HG03025 (cell line): ENCODE data around the gene CYP24A1.

Experiments
- ATAC-seq: cut with Tn5 transposase; IDR thresholded peaks from one replicate; pipeline ENCODE4 v1.9.1; 2021; ENCODE audit warnings: mild to moderate bottlenecking, moderate library complexity; ENCODE audit not compliant: unreplicated experiment, low FRiP score

Gene CYP24A1

GRCh38 chr20:54204063-54204462 lies 30.3 kb upstream of the CYP24A1 start:
- ATAC-seq: no peak

GRCh38 chr20:54203281-54203680 lies 29.5 kb upstream of the CYP24A1 start:
- ATAC-seq: no peak

DNA sequence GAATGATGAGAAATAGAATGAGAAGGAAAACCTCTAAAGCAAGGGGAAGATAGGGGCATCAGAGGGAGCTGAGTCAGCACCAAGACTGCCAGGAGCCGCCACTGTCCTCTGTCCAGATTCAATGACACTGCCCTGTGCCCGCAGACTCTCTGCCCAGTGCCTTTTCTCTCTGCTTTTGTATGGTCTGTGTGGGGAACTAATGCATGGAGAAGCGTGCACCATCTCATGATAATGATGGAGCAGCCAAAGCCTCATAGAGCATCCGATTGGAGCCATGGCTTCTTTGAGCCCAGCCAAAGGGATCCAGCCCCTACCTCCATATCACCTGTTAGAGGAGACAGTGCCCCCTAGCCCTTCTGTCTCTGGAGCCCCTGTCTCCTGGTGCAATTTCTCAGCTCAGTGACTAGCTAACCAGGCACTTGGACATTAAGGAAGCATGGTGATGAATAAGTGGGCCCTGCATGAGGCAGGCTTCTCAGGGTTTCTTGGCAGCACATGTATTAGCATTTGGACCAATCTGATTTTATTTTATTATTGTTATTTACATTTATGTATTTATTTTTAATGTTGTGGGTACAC lies 27.6 kb upstream of the CYP24A1 start:
- ATAC-seq: no peak

- ATAC-seq: no peak
Measured at GRCh38 chr20:54200487-54201267, 26.9 kb upstream of the CYP24A1 start.

- ATAC-seq: no peak
Measured at GRCh38 chr20:54199721-54200176, 26.0 kb upstream of the CYP24A1 start.

DNA sequence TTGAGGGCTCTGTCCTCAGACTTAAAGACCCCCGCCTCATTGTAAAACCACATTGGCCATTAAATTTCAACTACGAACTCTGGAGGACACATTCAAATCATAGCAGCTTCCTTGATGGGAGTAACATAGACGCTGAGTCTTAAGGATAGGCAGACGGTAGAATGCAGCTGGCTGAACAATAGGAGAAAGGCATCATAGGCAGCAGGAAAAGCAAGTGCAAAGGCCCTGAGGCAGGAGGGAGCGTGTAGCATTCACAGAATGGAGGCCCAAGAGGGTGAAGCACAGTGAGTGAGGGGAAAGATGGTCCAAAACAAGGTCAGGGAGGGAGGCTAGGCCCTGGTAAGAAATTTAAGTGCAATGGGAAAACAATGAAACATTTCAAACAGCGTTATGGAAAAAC lies 25.5 kb upstream of the CYP24A1 start:
- ATAC-seq: no peak

GRCh38 chr20:54197621-54198604 lies 24.1 kb upstream of the CYP24A1 start:
- ATAC-seq: no peak

- ATAC-seq: no peak
Measured at GRCh38 chr20:54195483-54196472, 22.0 kb upstream of the CYP24A1 start.

DNA sequence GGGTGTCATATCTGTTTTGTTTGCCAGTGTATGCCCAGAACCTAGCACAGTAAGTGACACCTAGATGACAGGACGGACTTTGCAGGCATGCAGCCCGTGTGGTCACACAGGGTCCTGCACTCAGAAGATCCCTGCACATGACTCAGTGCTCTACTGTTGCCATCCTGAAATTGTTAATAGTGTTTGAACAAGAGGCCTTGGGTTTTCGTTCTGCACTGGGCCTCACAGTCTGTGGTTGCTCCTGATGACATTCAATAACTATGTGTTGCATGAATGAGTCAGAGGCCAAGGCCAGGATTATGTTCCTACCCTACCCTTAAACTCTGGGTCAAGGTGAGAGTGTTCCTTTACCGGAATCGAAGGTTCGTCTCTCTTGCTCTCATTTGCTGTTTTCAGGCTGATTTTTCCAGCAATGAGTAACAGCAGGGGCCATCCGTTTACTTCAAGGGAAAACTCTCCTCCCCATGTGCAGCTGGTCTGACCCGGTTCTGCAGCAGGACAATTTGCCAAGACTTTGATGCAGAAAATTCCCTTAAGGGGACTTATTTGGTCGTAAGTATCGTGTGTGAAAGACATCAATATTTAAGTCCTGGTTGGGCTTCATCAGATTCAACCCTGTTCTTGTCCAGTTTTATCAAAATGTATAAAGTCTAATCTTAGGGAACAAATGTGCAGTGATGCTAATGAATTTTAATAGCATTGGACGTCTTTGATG lies 21.1 kb upstream of the CYP24A1 start:
- ATAC-seq: no peak

DNA sequence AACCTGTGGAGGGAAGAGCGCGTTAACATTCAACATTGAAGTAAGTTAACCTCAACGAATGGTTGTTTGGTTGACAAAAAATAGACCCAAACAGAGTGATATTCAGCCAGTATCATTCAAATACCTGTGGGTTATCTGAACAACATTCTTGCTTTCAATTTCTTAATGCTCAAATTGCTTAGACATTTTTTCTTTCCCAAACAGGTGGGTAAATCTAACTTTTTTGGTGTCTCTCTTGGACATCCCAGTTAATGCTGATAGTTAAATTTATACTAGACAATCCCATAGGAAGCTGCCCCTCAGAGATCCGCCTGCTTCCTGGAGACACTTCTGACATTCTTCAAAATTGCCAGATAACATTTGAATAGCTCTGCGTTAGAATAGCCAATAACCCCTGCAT lies 20.0 kb upstream of the CYP24A1 start:
- ATAC-seq: no peak

DNA sequence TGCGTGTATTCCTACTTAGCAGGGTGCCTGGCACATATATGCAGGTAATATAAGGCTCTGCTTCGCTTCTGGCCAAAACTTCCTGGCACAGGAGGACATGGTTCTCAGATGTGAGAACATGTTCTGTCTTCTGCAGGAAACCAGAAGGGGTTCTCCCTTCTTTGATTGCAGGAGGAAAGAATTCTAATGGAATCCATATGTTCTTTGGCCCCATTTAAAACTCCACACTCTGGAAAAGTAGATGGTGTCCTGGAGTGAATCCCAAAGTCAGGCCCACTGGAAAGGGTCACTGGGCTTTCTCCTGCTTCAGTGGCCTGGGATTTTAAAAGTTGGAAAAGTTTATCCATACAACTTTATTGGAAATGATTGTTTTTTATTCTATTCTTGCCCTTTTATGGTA lies 16.4 kb upstream of the CYP24A1 start:
- ATAC-seq: no peak

DNA sequence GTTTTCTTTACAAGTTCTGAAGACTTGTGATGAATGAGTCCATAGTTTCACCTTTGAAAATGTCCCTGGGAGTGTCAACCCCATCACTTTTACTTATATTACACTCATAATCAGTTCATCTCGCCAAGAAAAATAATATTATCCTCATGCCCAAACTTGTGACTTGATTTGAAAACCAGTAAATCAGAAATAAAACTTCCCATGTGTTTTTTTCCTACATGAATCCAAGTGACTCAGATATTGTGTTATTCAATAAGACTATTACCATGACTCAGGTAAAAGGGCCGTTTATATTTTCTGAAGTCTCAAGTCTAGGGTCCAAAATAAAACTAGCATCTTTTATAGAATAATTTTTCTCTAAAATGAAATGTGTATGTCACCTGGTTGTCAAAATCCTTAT lies 15.8 kb upstream of the CYP24A1 start:
- no peak for ATAC-seq

- no peak for ATAC-seq
Measured at GRCh38 chr20:54188132-54188849, 14.5 kb upstream of the CYP24A1 start.

GRCh38 chr20:54184904-54185626 lies 11.3 kb upstream of the CYP24A1 start:
- ATAC-seq: no peak

GRCh38 chr20:54184071-54184470 lies 10.3 kb upstream of the CYP24A1 start:
- no peak for ATAC-seq

DNA sequence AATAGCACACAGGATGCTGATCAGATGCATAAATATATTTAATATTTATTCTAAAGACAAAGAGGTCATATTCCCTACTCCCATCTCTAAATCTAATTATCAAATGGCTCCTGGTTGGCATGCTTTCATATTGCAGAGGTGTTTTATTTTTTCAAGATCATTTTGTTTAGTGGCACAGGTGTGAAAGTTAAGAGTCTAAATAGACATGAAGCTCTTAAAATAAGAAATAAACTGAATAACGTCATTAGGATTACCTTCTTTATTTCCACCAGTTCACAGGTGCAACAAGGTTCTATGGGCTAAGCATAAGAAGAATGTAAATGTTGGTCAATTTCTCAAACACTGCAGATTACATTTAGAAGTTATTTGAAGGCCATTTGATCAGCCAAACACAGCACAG lies 7.1 kb upstream of the CYP24A1 start:
- no peak for ATAC-seq

DNA sequence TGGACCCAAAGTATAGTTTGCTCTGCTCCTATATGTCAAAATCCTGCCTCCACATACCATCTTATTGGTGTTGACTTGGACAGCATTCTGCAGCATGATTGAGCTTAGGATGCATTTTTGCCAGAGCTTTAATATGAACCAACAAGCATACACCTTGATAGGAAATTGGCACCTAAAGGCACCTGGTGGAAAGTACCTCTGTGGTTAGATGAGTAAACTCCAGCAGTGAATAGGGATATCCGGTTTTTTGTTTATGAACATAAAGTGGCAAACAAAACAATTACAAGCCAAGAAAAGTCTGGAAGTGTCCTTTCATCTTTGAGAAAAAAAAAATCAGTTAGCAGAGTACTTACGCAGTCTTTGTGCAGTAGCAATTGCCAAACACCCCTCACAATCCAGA lies 6.2 kb upstream of the CYP24A1 start:
- ATAC-seq: no peak

DNA sequence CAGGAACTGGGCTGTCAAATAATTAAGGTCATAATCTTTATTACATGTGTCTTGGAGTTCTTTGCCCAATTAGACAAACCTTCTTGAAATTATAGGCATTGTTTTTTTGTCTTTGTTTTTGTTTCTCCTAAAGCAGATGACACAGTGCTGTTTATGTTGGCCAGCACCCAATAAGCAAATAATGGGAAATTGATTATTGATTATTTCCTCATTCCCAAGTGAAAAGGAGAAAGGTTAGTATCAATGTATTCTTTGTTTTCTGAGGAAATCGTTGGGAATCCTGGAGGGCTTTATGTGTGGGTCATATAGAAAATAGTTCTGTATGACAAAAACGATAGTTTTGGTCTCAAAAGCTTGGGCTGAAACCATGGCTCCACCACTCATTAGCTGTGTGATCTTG lies 4.5 kb upstream of the CYP24A1 start:
- ATAC-seq: no peak
